Aorta (tissue), 5 donors: ENCODE measurements around the gene ATAD1. TPM values are rescaled to one million over a fixed set of nuclear protein-coding genes. Genes with fewer than 3 reads are reported as not detected.
"Not testable (repeated sequence)": the region's sequence is repeated elsewhere in the genome, so short reads cannot be mapped to it uniquely, and the experiment has no call there.

Source experiments
- ATAC-seq: fragments of 200-7000 bp; cut with Tn5 transposase; one replicate; pipeline ENCODE4 v1.9.1; 2022; ENCODE audit warnings: moderate library complexity; ENCODE audit not compliant: low FRiP score
- DNase-seq, 2 donors: peaks; one replicate each; pipeline ENCODE4 v3.0.0-alpha.2; 2020
- H3K27ac ChIP-seq, 2 donors: one replicate each; pipeline ENCODE4 v1.5.1; 2013; ENCODE audit warnings: low read length in 2 of 2, mild to moderate bottlenecking in 2 of 2, moderate library complexity in 2 of 2, control low read depth in 1 of 2, inconsistent platforms in 1 of 2, low read depth in 1 of 2
- H3K27me3 ChIP-seq, 2 donors: one replicate each; pipeline ENCODE4 v1.6.1; 2013; ENCODE audit warnings: control low read depth in 1 of 2, low read length in 1 of 2, mild to moderate bottlenecking in 1 of 2, moderate library complexity in 1 of 2; ENCODE audit not compliant: insufficient read depth in 2 of 2, control insufficient read depth in 1 of 2
- H3K36me3 ChIP-seq, 2 donors: one replicate each; pipeline ENCODE4 v1.6.1; 2013; ENCODE audit warnings: control low read depth in 1 of 2, low read length in 1 of 2, mild to moderate bottlenecking in 1 of 2; ENCODE audit not compliant: insufficient read depth in 2 of 2, control insufficient read depth in 1 of 2
- H3K4me1 ChIP-seq, 2 donors: one replicate each; pipeline ENCODE4 v1.6.1; 2013; ENCODE audit warnings: low read length in 2 of 2, control low read depth in 1 of 2, mild to moderate bottlenecking in 1 of 2, moderate library complexity in 1 of 2; ENCODE audit not compliant: insufficient read depth in 2 of 2, control insufficient read depth in 1 of 2
- H3K4me3 ChIP-seq, 2 donors: one replicate each; pipeline ENCODE4 v1.5.1; 2013; ENCODE audit warnings: low read length in 2 of 2, control low read depth in 1 of 2, mild to moderate bottlenecking in 1 of 2
- H3K9me3 ChIP-seq: one replicate; pipeline ENCODE4 v1.6.1; 2013; ENCODE audit warnings: mild to moderate bottlenecking, low read length; ENCODE audit not compliant: control insufficient read depth
- WGBS, 2 donors: extraction: QIAGEN DNeasy Blood & Tissue Kit; methylation state at CpG; one replicate each; pipeline ENCODE4 v1.1.7; 2013; 5-methylcytosine and 5-hydroxymethylcytosine counted together
- intact Hi-C, 2 donors: fragments of 100-400 bp; cut with DNase I; formaldehyde crosslinking; loops; one replicate each; pipeline versions ENCODE4 v1.14.2 to v1.15.0; 2022
- polyA plus RNA-seq, 2 donors: library from polyadenylated mRNA; stranded (reverse); fragments of 200-250 nt; gene quantifications; one replicate each; pipeline ENCODE4 v1.2.3, GENCODE V29; 2013
- total RNA-seq, 2 donors: library from RNA; stranded (reverse); fragmentation: NEBNext Ultra II Directional; extraction: Animal tissue kit (Norgen Biotek cat#: 25700); gene quantifications; one replicate each; pipeline ENCODE4 v1.2.1, GENCODE V29; 2021
- donor health status: healthy with polysubstance abuse.
- donor health status: Bipolar disorder and iron deficiency.
- donor health status: DM: no; HTN: no; CAD: no.
- donor health status: DM: no; HTN: no; CAD: no.
- donor health status: DM: yes; HTN: yes; CAD: no.

ATAD1 gene
- total and polyA plus RNA-seq, 4 donors, result 18.8 to 43.4 (median 32.1) TPM

GRCh38 chr10:87748244-87748643, 69.8 kb downstream of the ATAD1 start:
- 85 to 86% methylated on average over 4 of the region's 4 CpGs for WGBS, 2 donors

DNA sequence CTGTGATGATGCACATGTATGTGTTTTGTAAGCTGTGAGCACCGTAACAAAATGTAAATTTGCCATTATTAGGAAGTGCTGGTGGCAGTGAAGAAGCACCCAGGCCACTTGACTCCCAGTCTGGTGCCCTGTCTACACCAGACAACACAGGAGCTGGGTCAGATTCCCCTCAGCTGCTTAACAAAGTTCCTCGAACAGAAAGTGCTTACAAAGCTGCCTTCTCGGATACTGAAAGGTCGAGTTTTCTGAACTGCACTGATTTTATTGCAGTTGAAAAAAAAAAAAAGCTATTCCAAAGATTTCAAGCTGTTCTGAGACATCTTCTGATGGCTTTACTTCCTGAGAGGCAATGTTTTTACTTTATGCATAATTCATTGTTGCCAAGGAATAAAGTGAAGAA, 71.1 kb downstream of the ATAD1 start:
- ATAC-seq, result no peak
- intact Hi-C loops, result no loop called here
- 57 to 64% methylated on average over 4 of the region's 4 CpGs for WGBS, 2 donors
- H3K4me3 ChIP-seq, result no peak overlapping the region
- DNase-seq, result no peak
- no peaks in the 10 kb centered on the region for H3K4me1 ChIP-seq
- H3K27ac ChIP-seq, result no peak overlapping the region
- no peaks in the 10 kb centered on the region for H3K9me3 ChIP-seq
- H3K36me3 ChIP-seq, result no peaks in the 10 kb centered on the region
- no peaks in the 10 kb centered on the region for H3K27me3 ChIP-seq

More at GRCh38 chr10:87748244-87748643, 69.8 kb downstream of the ATAD1 start:
- H3K36me3 ChIP-seq, H3K9me3 ChIP-seq, H3K27ac ChIP-seq, H3K27me3 ChIP-seq, H3K4me1 ChIP-seq, H3K4me3 ChIP-seq, intact Hi-C loops, DNase-seq, ATAC-seq: not testable (repeated sequence)

DNA sequence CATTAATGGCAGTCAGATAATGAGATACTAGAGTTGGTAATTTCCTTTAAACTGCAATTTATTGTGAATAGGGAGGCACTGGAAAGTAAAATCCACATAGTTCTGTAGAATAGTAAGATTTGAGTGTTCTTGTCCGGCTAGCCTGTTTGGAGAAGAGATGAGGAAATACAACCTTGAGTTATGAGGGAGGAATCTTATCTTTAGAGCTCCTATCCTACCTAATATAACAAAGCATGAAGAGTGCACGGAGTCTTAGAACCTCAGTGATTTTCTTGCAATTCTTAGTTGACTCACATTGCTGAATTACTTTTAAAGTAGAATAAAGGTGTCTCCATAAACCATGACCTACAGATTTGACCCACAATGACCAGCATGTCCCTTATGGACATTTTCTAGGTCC, 73.4 kb downstream of the ATAD1 start:
- intact Hi-C loops, result no loop called here
- 96 to 98% methylated on average over 2 of the region's 2 CpGs for WGBS, 2 donors
- Histone ChIP-seq H3K4me3 (no peak overlapping the region), H3K4me1 (no peaks in the 10 kb centered on the region), H3K27me3 (no peaks in the 10 kb centered on the region), H3K36me3 (no peaks in the 10 kb centered on the region), H3K27ac (no peak overlapping the region), H3K9me3 (no peaks in the 10 kb centered on the region)
- ATAC-seq (no peak), DNase-seq (no peak)

- 94 to 96% methylated on average over 18 of the region's 18 CpGs for WGBS, 2 donors
- H3K27ac ChIP-seq, H3K27me3 ChIP-seq, H3K4me3 ChIP-seq, H3K9me3 ChIP-seq, intact Hi-C loops, H3K36me3 ChIP-seq, H3K4me1 ChIP-seq, ATAC-seq: not testable (repeated sequence)
- peak in 1 of 2 donors; percentile 54 for DNase-seq
These were observed 74.9 kb downstream of the ATAD1 start for GRCh38 chr10:87742992-87743610.

DNA sequence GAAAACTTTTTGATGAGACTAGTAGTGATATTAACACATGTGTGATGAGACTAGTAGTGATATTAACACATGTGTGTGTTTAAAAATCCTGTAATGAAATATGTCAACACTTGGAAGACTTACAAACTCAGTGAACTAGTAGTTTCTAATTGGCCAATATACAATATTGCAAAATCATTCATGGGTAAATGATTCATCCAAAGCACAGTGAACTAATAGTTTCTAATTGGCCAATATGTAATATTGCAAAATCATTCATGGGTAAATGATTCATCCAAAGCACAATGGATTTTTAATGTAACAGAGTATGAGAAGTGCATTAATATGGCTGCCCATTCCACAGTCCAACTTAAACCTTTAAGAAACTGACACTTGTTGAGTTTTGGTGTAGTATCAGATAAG, 77.8 kb downstream of the ATAD1 start:
- no peak overlapping the region for H3K4me3 ChIP-seq
- H3K9me3 ChIP-seq, result no peaks in the 10 kb centered on the region
- intact Hi-C loops, result no loop called here
- DNase-seq (no peak), ATAC-seq (peak; percentile 76)
- H3K27ac ChIP-seq, result no peak overlapping the region
- H3K36me3 ChIP-seq, result no peaks in the 10 kb centered on the region
- no peaks in the 10 kb centered on the region for H3K27me3 ChIP-seq
- H3K4me1 ChIP-seq, result no peaks in the 10 kb centered on the region

DNA sequence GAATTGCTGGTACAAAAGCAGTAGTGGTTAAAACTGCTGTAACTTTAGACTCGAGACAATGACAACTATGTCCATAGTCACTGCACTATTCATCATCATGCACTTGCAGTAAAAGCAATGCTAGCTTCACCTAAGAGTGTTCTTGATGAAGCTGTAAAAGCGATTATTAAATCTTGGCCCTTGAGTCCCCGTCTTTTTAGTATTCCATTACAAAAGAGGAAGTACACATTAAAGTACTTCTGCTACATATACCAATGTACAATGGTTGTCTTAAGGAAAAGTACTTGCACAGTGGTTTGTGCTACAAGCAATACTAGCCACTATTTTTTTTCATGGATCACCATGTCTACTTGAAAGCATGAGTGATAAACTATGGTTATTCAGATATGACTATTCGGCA, 78.3 kb downstream of the ATAD1 start:
- Histone ChIP-seq H3K36me3 (no peaks in the 10 kb centered on the region), H3K27ac (no peak overlapping the region), H3K4me3 (no peak overlapping the region), H3K27me3 (no peaks in the 10 kb centered on the region), H3K9me3 (no peaks in the 10 kb centered on the region), H3K4me1 (no peaks in the 10 kb centered on the region)
- ATAC-seq (no peak), DNase-seq (no peak)
- WGBS, 2 donors, result 79 to 86% methylated on average over 4 of the region's 4 CpGs
- intact Hi-C loops, result loop anchor here in 1 of 2 donors (5.0 kb wide), 1 partner anchor 82 kb away; the partner anchor contains the start of gene PAPSS2

- not testable (repeated sequence) for ATAC-seq, H3K27me3 ChIP-seq, DNase-seq, H3K36me3 ChIP-seq, H3K9me3 ChIP-seq, H3K4me3 ChIP-seq, H3K4me1 ChIP-seq, H3K27ac ChIP-seq
- whole genome bisulfite sequencing, 2 donors, result 100% methylated on average over 1 of the region's 1 CpG
- intact Hi-C loops, result loop anchor here in 1 of 2 donors (5.0 kb wide), 1 partner anchor 81 kb away; the partner anchor contains the start of gene PAPSS2
These were observed 79.8 kb downstream of the ATAD1 start for GRCh38 chr10:87738253-87738652.

DNA sequence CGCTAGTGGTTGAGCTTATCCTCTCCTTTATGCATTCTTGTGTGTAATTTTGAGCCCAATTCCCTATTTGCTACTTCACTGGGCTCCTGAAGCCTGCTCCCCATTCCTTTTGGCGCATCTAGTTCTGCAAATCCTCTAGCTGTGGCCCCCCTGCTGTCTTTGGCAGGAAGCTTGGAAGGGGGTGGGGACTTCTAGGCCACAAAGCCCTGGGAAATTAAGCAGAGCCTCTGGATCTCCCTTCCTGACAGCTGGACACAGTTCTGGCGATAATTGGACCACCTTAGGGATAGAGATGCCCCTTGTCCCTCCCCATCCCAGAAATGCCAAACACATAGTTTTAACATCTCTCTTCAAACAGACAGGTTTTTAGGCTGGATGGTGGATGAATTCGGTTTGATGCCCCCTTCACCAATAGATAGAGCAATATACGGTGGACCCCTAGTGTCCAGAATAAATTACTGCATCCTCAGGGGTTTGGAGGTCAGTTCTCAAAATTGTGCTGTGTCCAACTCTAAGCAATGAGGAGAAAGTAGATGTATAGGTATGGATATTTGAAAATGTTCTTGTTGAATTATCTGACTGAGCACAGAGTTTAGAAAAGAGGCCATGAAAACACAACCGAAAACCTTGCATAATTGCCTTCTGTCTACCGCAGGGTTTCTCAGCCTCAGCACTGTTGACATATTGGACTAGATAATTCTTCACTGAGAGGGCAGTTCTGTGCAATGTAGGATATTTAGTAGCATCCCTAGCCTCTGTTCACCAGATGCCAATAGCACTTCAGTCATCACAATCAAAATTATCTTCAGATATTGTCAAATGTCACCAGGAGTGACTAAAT, 82.8 kb downstream of the ATAD1 start:
- intact Hi-C loops, result loop anchor here (2.0 to 5.0 kb wide), 3 partner anchors 78 to 202 kb away; partner anchors contain the start of gene PAPSS2 (in 1 of the 2)
- Histone ChIP-seq H3K4me1 (no peaks in the 10 kb centered on the region), H3K36me3 (no peaks in the 10 kb centered on the region), H3K4me3 (no peak overlapping the region), H3K9me3 (no peaks in the 10 kb centered on the region), H3K27ac (no peak overlapping the region), H3K27me3 (no peaks in the 10 kb centered on the region)
- 35 to 36% methylated on average over 7 of the region's 7 CpGs for WGBS, 2 donors
- DNase-seq (no peak), ATAC-seq (peak; percentile 85)

DNA sequence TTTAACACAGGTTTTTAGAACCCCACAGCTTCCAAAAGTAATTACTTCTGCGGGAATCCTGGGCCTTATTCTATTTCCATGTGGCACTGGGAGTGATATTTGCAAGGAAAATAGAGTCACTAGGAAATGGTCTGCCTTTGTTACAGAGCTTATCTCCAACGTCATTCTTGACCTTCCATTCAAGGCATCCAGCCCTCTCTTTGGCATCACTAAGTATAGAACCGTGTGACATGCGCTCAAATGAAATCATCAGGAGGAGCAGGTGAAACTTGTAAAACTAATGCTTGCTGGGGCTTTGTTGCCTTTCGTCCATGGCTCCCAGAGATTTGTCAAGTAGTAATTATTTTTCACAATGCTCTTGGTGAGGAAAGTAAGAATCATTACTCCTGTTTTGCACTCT, 84.9 kb downstream of the ATAD1 start:
- WGBS, 2 donors, result 70 to 72% methylated on average over 5 of the region's 5 CpGs
- intact Hi-C loops, result no loop called here
- ATAC-seq (no peak), DNase-seq (no peak)
- H3K4me1 ChIP-seq, result no peaks in the 10 kb centered on the region
- no peak overlapping the region for H3K27ac ChIP-seq
- H3K4me3 ChIP-seq, result no peak overlapping the region
- no peaks in the 10 kb centered on the region for H3K27me3 ChIP-seq
- no peaks in the 10 kb centered on the region for H3K36me3 ChIP-seq
- no peaks in the 10 kb centered on the region for H3K9me3 ChIP-seq
